Nephron (organoid): ENCODE data around the gene GALNT9.
"Not testable (repeated sequence)": the region's sequence is repeated elsewhere in the genome, so short reads cannot be mapped to it uniquely, and the experiment has no call there.

ENCODE experiments used
- H3K27ac Mint-ChIP-seq, 3 experiments: 2 replicates each; pipeline ENCODE4 v1.8.0; 2020; ENCODE audit warnings: mixed read lengths in 3 of 3, mild to moderate bottlenecking in 2 of 3, moderate library complexity in 1 of 3
- H3K27me3 Mint-ChIP-seq: 2 replicates; pipeline ENCODE4 v1.8.0; 2021; ENCODE audit warnings: low read depth, mild to moderate bottlenecking, moderate library complexity, mixed read lengths
- H3K36me3 Mint-ChIP-seq: 2 replicates; pipeline ENCODE4 v1.8.0; 2020; ENCODE audit warnings: low read depth, mixed read lengths
- H3K4me1 Mint-ChIP-seq: 2 replicates; pipeline ENCODE4 v1.8.0; 2020; ENCODE audit warnings: mixed read lengths
- H3K4me3 Mint-ChIP-seq, 3 experiments: 2 replicates each; pipeline ENCODE4 v1.8.0; 2020; ENCODE audit warnings: mild to moderate bottlenecking in 3 of 3, mixed read lengths in 3 of 3, moderate library complexity in 2 of 3
- H3K9me3 Mint-ChIP-seq: 2 replicates; pipeline ENCODE4 v1.8.0; 2020; ENCODE audit warnings: mixed read lengths
- CTCF ChIP-seq, 3 experiments: fragments of 200-600 bp; sonication (generic); IDR thresholded peaks; one replicate each; pipeline ENCODE4 v1.5.0; 2021; ENCODE audit warnings: antibody characterized with exemption in 3 of 3; ENCODE audit not compliant: unreplicated experiment in 3 of 3

Gene GALNT9

GRCh38 chr12:132268674-132269073, 60.7 kb downstream of the GALNT9 start:
- H3K4me1 Mint-ChIP-seq: peaks cover 42% of the 10 kb centered on the region
- no peak for TF ChIP-seq CTCF (IDR thresholded peaks at IDR 0.05; ENCODE audit: unreplicated experiment in 3 of 3)
- H3K27ac Mint-ChIP-seq: peak overlapping the region; percentile 73 to 96 (median 85)
- H3K36me3 Mint-ChIP-seq: no peaks in the 10 kb centered on the region
- no peaks in the 10 kb centered on the region for H3K9me3 Mint-ChIP-seq
- peaks cover 39% of the 10 kb centered on the region for H3K27me3 Mint-ChIP-seq
- H3K4me3 Mint-ChIP-seq: peak overlapping the region in 2 of 3 experiments; percentile 34 to 60

- H3K27ac Mint-ChIP-seq: no peak overlapping the region
- H3K27me3 Mint-ChIP-seq: peaks cover 38% of the 10 kb centered on the region
- TF ChIP-seq CTCF (IDR thresholded peaks at IDR 0.05; ENCODE audit: unreplicated experiment in 3 of 3): no peak
- H3K4me3 Mint-ChIP-seq: no peak overlapping the region
- no peaks in the 10 kb centered on the region for H3K36me3 Mint-ChIP-seq
- no peaks in the 10 kb centered on the region for H3K9me3 Mint-ChIP-seq
- H3K4me1 Mint-ChIP-seq: peaks cover 38% of the 10 kb centered on the region
These were observed 61.5 kb downstream of the GALNT9 start for GRCh38 chr12:132267873-132268272.

GRCh38 chr12:132266802-132267201, 62.6 kb downstream of the GALNT9 start:
- no peak overlapping the region for H3K4me3 Mint-ChIP-seq
- TF ChIP-seq CTCF (IDR thresholded peaks at IDR 0.05; ENCODE audit: unreplicated experiment in 3 of 3): no peak
- H3K27me3 Mint-ChIP-seq: peaks cover 30% of the 10 kb centered on the region
- peaks cover 28% of the 10 kb centered on the region for H3K4me1 Mint-ChIP-seq
- H3K9me3 Mint-ChIP-seq: no peaks in the 10 kb centered on the region
- no peak overlapping the region for H3K27ac Mint-ChIP-seq
- no peaks in the 10 kb centered on the region for H3K36me3 Mint-ChIP-seq

GRCh38 chr12:132266370-132266769, 63.0 kb downstream of the GALNT9 start:
- no peak for TF ChIP-seq CTCF (IDR thresholded peaks at IDR 0.05; ENCODE audit: unreplicated experiment in 3 of 3)
- peaks cover 27% of the 10 kb centered on the region for H3K27me3 Mint-ChIP-seq
- H3K4me1 Mint-ChIP-seq: peaks cover 24% of the 10 kb centered on the region
- H3K4me3 Mint-ChIP-seq: no peak overlapping the region
- no peak overlapping the region for H3K27ac Mint-ChIP-seq
- no peaks in the 10 kb centered on the region for H3K9me3 Mint-ChIP-seq
- H3K36me3 Mint-ChIP-seq: no peaks in the 10 kb centered on the region

GRCh38 chr12:132265822-132266221, 63.6 kb downstream of the GALNT9 start:
- Mint-ChIP-seq H3K4me1 (peaks cover 19% of the 10 kb centered on the region), H3K27me3 (peaks cover 25% of the 10 kb centered on the region)
- not testable (repeated sequence) for H3K27ac Mint-ChIP-seq, H3K4me3 Mint-ChIP-seq, H3K36me3 Mint-ChIP-seq, H3K9me3 Mint-ChIP-seq

DNA sequence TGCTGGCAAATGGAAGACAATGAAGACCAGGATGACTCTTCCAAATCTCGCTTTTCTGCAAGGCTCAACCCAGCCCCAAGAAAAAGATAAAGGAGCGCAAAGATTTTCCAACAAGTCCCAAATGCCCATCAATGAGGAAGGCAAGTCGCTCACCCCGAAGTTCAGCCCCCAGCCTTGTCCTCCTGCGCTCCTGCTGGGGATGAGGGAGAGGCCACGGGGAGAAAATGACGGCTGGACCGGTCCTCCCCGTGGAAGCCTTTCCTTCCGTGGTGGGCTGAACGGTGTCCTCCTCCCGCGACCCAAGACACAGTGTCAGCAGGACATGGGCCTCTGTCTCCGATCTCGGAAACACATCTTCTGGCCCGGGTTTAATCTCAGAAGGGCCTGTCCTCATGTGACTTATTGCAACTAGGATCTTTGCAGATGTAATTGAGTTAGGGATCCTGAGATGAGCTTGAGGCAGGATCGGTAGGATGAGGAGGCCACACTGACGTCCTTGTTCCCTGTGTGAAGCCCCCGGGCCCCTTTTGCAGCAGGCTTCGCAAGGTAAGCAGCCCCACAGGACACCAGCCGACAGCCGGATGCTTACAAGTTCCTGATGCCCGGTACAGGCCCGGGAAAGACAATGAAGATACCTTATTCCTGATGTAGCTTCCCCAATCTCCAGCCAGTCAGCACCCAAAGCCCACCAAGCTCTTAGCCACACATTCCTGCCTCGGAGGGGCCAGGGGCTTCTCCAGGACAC, 64.2 kb downstream of the GALNT9 start:
- H3K4me1 Mint-ChIP-seq: peaks cover 13% of the 10 kb centered on the region
- no peak for TF ChIP-seq CTCF (IDR thresholded peaks at IDR 0.05; ENCODE audit: unreplicated experiment in 3 of 3)
- H3K27me3 Mint-ChIP-seq: peaks cover 22% of the 10 kb centered on the region
- H3K9me3 Mint-ChIP-seq: no peaks in the 10 kb centered on the region
- H3K27ac Mint-ChIP-seq: no peak overlapping the region
- H3K36me3 Mint-ChIP-seq: no peaks in the 10 kb centered on the region
- H3K4me3 Mint-ChIP-seq: no peak overlapping the region
